ENCODE data around the gene ROR1.

GRCh38 chr1:63896755-63897154 lies 122.9 kb downstream of the ROR1 start:
- no peak for TF ChIP-seq POLR2A (IDR thresholded peaks at IDR 0.05; ENCODE audit: low read depth, low read length)
- TF ChIP-seq CTCF (IDR thresholded peaks at IDR 0.05; ENCODE audit: extremely low read depth in 1 of 2, insufficient read depth in 1 of 2, low read depth in 1 of 2, low read length in 2 of 2), result no peak
- no peak for TF ChIP-seq EZH2 (IDR thresholded peaks at IDR 0.05; ENCODE audit: borderline replicate concordance, low read depth, low read length, severe bottlenecking)

Measured in endothelial cell of umbilical vein (primary cell).